Sigmoid colon (tissue), 7 donors: ENCODE results near the gene IGSF21. TPM values are rescaled to one million over a fixed set of nuclear protein-coding genes. Genes with fewer than 3 reads are reported as not detected.

Source experiments
- DNase-seq: peaks from one replicate; pipeline ENCODE4 v3.0.0-alpha.2; 2019
- H3K27ac ChIP-seq, 4 donors: fragments of 200-600 bp; sonication (generic); one replicate each; pipeline ENCODE4 v1.5.1; 2016 to 2019; ENCODE audit warnings: mild to moderate bottlenecking in 1 of 4
- H3K27me3 ChIP-seq, 3 donors: fragments of 200-600 bp; sonication (generic); one replicate each; pipeline ENCODE4 v1.5.1; 2019; ENCODE audit warnings: mild to moderate bottlenecking in 1 of 3
- H3K36me3 ChIP-seq, 4 donors: fragments of 200-600 bp; sonication (generic); one replicate each; pipeline ENCODE4 v1.5.1; 2016 to 2019
- H3K4me1 ChIP-seq, 4 donors: fragments of 200-600 bp; sonication (generic); one replicate each; pipeline ENCODE4 v1.5.1; 2017 to 2019
- H3K4me3 ChIP-seq, 4 donors: fragments of 200-600 bp; sonication (generic); one replicate each; pipeline ENCODE4 v1.5.1; 2017 to 2019; ENCODE audit warnings: mild to moderate bottlenecking in 2 of 4, moderate library complexity in 1 of 4
- H3K9me3 ChIP-seq, 4 donors: fragments of 200-600 bp in 3 of 4; sonication (generic) in 3 of 4; one replicate each; pipeline versions ENCODE4 v1.5.1 to v1.6.1; 2013 to 2019
- CTCF ChIP-seq, 4 experiments: fragments of 450-650 bp in 3 of 4; fragments of 200-600 bp in 1 of 4; IDR thresholded peaks; one replicate each; pipeline ENCODE4 v1.5.1; 2016 to 2019; ENCODE audit warnings: antibody characterized with exemption in 4 of 4, mild to moderate bottlenecking in 3 of 4, moderate library complexity in 2 of 4
- EP300 ChIP-seq, 4 donors: sonication (generic); formaldehyde crosslinking; IDR thresholded peaks; one replicate each; pipeline ENCODE4 v1.6.1; 2017; ENCODE audit warnings: antibody characterized with exemption in 4 of 4
- POLR2A ChIP-seq, 2 donors: fragments of 450-650 bp; IDR thresholded peaks; one replicate each; pipeline ENCODE4 v1.6.1; 2016; ENCODE audit warnings: antibody characterized with exemption in 2 of 2, mild to moderate bottlenecking in 2 of 2, moderate library complexity in 2 of 2
- POLR2AphosphoS5 ChIP-seq, 4 donors: sonication (generic); formaldehyde crosslinking; IDR thresholded peaks; one replicate each; pipeline ENCODE4 v1.6.1; 2017; ENCODE audit warnings: antibody characterized with exemption in 4 of 4
- WGBS, 2 donors: extraction: QIAGEN DNeasy Blood & Tissue Kit; methylation state at CpG; one replicate each; pipeline ENCODE4 v1.1.7; 2013; 5-methylcytosine and 5-hydroxymethylcytosine counted together
- intact Hi-C: fragments of 100-400 bp; cut with DNase I; formaldehyde crosslinking; loops from one replicate; pipeline ENCODE4 v1.15.1; 2023
- polyA plus RNA-seq, 3 donors: library from polyadenylated mRNA; stranded (reverse); fragments of 200-250 nt; gene quantifications; one replicate each; pipeline ENCODE4 v1.2.3, GENCODE V29; 2013
- total RNA-seq, 4 donors: library from RNA; depleted of rRNA; stranded (reverse); fragments of >200 nt; gene quantifications; one replicate each; pipeline ENCODE4 v1.1.0, GENCODE V29; 2016
- donor health status: healthy with polysubstance abuse.
- donor health status: Bipolar disorder and iron deficiency.
- donor health status: healthy.

The IGSF21 gene
- total and polyA plus RNA-seq, 7 donors, result 0.55 to 2.6 (median 1.1) TPM; not detected in 2

- Histone ChIP-seq H3K4me1 (no peaks in the 10 kb centered on the region), H3K9me3 (no peaks in the 10 kb centered on the region), H3K36me3 (no peaks in the 10 kb centered on the region), H3K27ac (no peak overlapping the region), H3K4me3 (no peak overlapping the region), H3K27me3 (no peaks in the 10 kb centered on the region)
- intact Hi-C loops, result no loop called here
- 78 to 83% methylated on average over 19 of the region's 19 CpGs for WGBS, 2 donors
- no peak for DNase-seq
- TF ChIP-seq POLR2A (IDR thresholded peaks at IDR 0.05), result no peak
- no peak for TF ChIP-seq CTCF (IDR thresholded peaks at IDR 0.05)
- TF ChIP-seq EP300 (IDR thresholded peaks at IDR 0.05), result no peak
- no peak for TF ChIP-seq POLR2AphosphoS5 (IDR thresholded peaks at IDR 0.05)
Measured at GRCh38 chr1:18149027-18149641, 41.5 kb downstream of the IGSF21 start.

GRCh38 chr1:18151436-18152122, 44.0 kb downstream of the IGSF21 start:
- no peak overlapping the region for H3K27ac ChIP-seq
- no peaks in the 10 kb centered on the region for H3K4me1 ChIP-seq
- WGBS, 2 donors, result 71 to 83% methylated on average over 8 of the region's 8 CpGs
- no peak overlapping the region for H3K4me3 ChIP-seq
- H3K36me3 ChIP-seq, result no peaks in the 10 kb centered on the region
- no peaks in the 10 kb centered on the region for H3K9me3 ChIP-seq
- TF ChIP-seq POLR2AphosphoS5 (IDR thresholded peaks at IDR 0.05), result no peak
- no peaks in the 10 kb centered on the region for H3K27me3 ChIP-seq
- intact Hi-C loops, result no loop called here
- no peak for DNase-seq

GRCh38 chr1:18154430-18155194, 47.0 kb downstream of the IGSF21 start:
- no peak for DNase-seq
- no peaks in the 10 kb centered on the region for H3K9me3 ChIP-seq
- no peak overlapping the region for H3K27ac ChIP-seq
- no peaks in the 10 kb centered on the region for H3K36me3 ChIP-seq
- intact Hi-C loops, result no loop called here
- TF ChIP-seq EP300 (IDR thresholded peaks at IDR 0.05), result no peak
- TF ChIP-seq CTCF (IDR thresholded peaks at IDR 0.05), result no peak
- TF ChIP-seq POLR2A (IDR thresholded peaks at IDR 0.05), result no peak
- no peak for TF ChIP-seq POLR2AphosphoS5 (IDR thresholded peaks at IDR 0.05)
- H3K27me3 ChIP-seq, result peaks cover 0 to 9% (median 0%) of the 10 kb centered on the region in 3 donors
- no peak overlapping the region for H3K4me3 ChIP-seq
- no peaks in the 10 kb centered on the region for H3K4me1 ChIP-seq
- WGBS, 2 donors, result 70 to 77% methylated on average over 3 of the region's 3 CpGs

GRCh38 chr1:18155881-18156385, 48.3 kb downstream of the IGSF21 start:
- no peak for TF ChIP-seq EP300 (IDR thresholded peaks at IDR 0.05)
- no peak for TF ChIP-seq POLR2AphosphoS5 (IDR thresholded peaks at IDR 0.05)
- no peak for TF ChIP-seq CTCF (IDR thresholded peaks at IDR 0.05)
- TF ChIP-seq POLR2A (IDR thresholded peaks at IDR 0.05), result no peak
- 58 to 89% methylated on average over 13 of the region's 13 CpGs for WGBS, 2 donors
- Histone ChIP-seq H3K36me3 (no peaks in the 10 kb centered on the region), H3K9me3 (no peaks in the 10 kb centered on the region), H3K27me3 (peaks cover 0 to 9% (median 0%) of the 10 kb centered on the region in 3 donors), H3K4me3 (no peak overlapping the region), H3K4me1 (no peaks in the 10 kb centered on the region), H3K27ac (no peak overlapping the region)
- DNase-seq, result no peak
- intact Hi-C loops, result no loop called here

GRCh38 chr1:18157352-18157751, 49.8 kb downstream of the IGSF21 start:
- intact Hi-C loops, result no loop called here
- H3K27ac ChIP-seq, result no peak overlapping the region
- H3K36me3 ChIP-seq, result no peaks in the 10 kb centered on the region
- no peaks in the 10 kb centered on the region for H3K9me3 ChIP-seq
- TF ChIP-seq CTCF (IDR thresholded peaks at IDR 0.05), result no peak
- 77 to 89% methylated on average over 10 of the region's 10 CpGs for WGBS, 2 donors
- peaks cover 0 to 9% (median 0%) of the 10 kb centered on the region in 3 donors for H3K27me3 ChIP-seq
- H3K4me1 ChIP-seq, result no peaks in the 10 kb centered on the region
- no peak overlapping the region for H3K4me3 ChIP-seq
- DNase-seq, result no peak
